Measurements from ENCODE around the gene CACNA1D.
"Not testable (repeated sequence)": the region's sequence is repeated elsewhere in the genome, so short reads cannot be mapped to it uniquely, and the experiment has no call there.

Gene CACNA1D

DNA sequence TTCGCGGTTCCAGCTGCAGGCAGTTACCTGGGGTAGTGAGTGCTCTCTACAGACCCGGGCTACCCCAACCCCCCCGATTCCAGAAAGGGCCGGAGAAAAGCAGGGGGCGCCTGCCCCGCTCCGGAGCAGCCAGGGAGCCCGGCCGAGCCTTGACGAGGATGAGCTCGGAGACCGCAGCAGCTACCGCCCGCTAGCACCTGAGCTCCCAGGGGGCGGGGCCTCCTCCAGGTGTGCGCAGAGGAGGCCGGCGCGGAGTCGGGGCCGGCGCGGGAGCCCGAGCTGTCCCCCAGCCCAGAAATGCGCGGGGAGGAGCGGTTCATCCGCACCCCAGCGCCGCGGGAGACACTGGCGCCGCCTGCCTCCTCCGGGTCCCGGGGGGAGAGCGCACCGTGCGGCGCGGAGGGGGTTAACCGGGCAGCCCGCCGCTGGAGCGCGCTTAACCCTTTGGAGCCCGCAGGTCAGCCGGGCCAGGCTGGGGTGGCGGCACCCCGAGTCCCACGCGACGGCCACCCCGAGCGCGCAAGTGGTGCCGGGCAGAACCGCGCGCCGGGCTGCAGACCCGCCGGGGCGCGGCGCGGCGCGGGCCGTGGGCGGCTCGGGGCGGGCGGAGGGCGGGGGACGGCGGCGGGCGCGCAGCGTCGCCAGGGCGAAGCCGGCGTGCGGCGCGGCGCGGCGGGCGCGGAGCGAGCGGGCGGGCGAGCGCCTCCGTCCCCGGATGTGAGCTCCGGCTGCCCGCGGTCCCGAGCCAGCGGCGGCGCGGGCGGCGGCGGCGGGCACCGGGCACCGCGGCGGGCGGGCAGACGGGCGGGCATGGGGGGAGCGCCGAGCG lies at the start of gene CACNA1D:
Gene CACNA1D, plus strand, starts transcription at position 649 of the 829 bp plus-strand sequence. CDS start 556 bp downstream, outside the sequence.
- Histone ChIP-seq H3K4me3 (peak within 1 kb of the TSS; percentile 29 to 64 (median 53)), H3K27ac (peak within 1 kb of the TSS in 2 of 21 experiments; percentile 52 to 63)

DNA sequence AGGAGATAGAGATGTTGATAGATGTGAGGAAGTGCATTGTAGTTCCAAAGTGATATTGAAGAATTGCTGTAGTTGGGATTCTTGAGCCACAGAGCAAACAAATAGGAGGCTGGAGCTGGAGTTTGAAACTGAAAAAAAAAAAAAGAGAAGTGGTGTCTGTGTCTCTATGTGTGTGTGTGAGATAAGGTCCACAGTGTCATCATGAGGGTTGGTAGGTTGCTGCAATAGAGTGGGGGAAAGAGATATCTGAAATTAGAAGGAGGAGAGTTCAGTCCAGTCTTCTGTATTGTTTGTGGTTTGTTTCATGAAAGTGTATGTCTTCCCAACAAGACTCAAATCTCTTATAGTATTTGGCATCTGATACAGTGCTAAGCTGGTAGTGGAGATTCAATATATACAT lies 37.3 kb upstream of the CACNA1D start:
- H3K4me3 ChIP-seq, result no peak overlapping the region
- no peak overlapping the region for H3K27ac ChIP-seq

DNA sequence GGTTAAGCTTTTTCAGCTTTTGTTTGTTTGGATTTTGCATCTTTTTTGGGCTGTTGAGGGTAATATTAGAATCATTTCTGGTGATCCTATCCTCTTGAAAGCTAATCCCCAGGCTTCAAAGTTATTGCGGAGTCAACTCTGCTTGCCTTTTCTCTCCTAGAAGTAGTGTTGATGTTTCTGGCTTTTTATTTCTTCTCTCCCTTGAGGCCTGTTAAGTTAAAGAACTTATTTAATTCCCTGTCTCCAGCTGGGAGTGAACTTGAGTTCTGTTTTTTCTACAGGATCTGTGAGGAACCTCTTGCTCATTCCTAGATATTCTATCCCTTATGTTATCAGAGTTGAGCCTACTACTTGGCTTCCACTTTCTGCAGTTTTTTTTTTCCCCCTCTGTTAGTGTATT lies 34.1 kb upstream of the CACNA1D start:
- no peak overlapping the region for H3K4me3 ChIP-seq
- no peak overlapping the region for H3K27ac ChIP-seq

DNA sequence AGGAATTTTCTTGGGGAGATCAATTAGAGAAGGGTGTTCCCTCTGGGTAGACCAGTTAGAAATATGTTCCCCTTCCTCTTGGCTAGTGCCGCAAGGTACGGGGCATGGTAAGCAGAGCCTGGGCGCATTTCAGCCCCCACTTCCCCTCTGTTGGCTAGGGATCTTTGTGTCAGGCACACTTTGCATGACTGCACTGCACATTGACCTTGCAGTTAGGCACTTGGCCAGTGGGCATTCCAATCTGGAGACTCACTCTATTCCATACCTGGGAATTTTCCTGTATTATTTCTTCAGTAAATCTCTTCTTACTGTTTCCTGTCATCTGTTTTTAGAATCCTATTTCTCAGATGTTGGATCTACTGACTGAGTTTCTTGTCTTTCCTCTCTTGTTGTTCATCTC lies 30.0 kb upstream of the CACNA1D start:
- no peak overlapping the region for H3K4me3 ChIP-seq
- H3K27ac ChIP-seq, result no peak overlapping the region

DNA sequence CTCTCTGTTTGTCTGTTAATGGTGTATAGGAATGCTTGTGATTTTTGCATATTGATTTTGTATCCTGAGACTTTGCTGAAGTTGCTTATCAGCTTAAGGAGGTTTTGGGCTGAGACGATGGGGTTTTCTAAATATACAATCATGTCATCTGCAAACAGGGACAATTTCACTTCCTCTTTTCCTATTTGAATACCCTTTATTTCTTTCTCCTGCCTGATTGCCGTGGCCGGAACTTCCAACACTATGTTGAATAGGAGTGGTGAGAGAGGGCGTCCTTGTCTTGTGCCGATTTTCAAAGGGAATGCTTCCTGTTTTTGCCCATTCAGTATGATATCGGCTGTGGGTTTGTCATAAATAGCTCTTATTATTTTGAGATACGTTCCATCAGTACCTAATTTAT lies 24.7 kb upstream of the CACNA1D start:
- H3K4me3 ChIP-seq, H3K27ac ChIP-seq: not testable (repeated sequence)

DNA sequence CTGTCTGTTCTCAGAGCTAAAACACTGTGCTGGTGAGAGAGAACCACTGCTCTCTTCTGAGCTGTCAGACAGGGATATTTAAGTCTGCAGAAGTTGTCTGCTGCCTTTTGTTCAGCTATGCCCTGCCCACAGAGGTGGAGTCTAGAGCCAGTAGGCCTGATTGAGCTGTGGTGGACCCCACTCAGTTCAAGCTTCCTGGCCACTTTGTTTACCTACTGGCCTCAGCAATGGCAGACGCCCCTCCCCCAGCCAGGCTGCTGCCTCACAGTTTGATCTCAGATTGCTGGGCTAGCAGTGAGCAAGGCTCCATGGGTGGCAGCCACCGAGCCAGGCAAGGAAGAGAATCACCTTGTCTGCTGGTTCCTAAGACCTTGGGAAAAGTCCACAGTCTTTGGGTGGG lies 21.0 kb upstream of the CACNA1D start:
- H3K27ac ChIP-seq, result no peak overlapping the region
- H3K4me3 ChIP-seq, result no peak overlapping the region

DNA sequence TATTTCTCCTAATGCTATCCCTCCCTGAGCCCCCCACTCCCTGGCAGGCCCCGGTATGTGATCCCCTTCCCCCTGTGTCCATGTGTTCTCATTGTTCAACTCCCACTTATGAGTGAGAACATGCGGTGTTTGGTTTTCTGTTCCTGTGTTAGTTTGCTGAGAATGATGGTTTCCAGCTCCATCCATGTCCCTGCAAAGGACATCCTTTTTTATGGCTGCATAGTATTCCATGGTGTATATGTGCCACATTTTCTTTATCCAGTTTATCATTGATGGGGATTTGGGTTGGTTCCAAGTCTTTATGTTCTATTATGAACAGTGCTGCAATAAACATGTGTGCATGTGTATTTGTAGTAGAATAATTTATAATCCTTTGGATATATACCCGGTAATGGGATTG lies 18.0 kb upstream of the CACNA1D start:
- not testable (repeated sequence) for H3K4me3 ChIP-seq, H3K27ac ChIP-seq

DNA sequence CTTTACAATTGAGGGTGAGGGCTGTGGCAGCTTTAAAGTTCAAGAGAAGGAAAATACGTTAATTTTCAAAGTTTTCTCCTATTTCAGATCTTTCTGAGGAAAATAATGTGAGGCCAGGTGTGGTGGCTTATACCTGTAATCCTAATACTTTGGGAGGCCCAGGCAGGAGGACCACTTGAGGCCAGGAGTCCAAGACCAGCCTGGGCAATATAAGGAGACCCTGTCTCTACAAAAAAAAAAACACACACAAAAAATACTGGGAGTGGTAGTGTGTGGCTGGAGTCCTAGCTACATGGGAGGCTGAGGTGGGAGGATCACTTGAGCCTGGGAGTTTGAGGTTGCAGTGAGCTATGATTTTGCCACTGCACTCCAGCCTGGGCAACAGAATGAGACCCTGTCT lies 16.7 kb upstream of the CACNA1D start:
- H3K27ac ChIP-seq, H3K4me3 ChIP-seq: not testable (repeated sequence)

DNA sequence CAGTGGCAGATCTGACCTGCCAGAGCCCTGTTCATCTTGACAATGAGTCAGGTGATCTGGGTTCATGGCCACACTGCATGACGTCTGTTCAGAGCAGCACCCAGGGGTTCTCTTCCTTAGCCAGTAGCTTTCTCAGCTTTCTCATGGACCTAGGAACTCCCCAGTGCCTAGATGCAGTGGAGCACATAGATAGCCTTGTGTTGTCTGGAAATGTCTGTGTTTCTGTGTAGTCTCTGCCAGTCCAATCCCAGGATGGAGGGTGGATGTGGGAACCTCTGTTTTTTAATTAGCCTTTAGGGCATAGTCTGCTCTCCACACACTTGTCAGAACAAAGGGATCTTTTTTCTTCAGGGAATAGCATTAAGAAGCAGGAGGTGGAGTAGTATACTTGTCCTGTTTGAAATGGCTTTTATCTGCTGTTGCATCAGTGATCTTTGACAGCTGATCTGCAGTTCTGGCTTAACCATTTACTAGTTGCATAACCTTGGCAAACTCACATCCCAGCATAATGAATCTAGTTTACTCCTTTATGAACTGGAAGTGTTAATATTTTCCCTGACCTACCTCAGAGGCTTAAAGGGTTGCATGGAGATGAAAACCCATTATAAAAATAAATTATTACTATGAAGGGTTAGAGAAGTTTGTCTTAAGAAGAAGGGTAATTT lies 16.1 kb upstream of the CACNA1D start:
- no peak overlapping the region for H3K4me3 ChIP-seq

DNA sequence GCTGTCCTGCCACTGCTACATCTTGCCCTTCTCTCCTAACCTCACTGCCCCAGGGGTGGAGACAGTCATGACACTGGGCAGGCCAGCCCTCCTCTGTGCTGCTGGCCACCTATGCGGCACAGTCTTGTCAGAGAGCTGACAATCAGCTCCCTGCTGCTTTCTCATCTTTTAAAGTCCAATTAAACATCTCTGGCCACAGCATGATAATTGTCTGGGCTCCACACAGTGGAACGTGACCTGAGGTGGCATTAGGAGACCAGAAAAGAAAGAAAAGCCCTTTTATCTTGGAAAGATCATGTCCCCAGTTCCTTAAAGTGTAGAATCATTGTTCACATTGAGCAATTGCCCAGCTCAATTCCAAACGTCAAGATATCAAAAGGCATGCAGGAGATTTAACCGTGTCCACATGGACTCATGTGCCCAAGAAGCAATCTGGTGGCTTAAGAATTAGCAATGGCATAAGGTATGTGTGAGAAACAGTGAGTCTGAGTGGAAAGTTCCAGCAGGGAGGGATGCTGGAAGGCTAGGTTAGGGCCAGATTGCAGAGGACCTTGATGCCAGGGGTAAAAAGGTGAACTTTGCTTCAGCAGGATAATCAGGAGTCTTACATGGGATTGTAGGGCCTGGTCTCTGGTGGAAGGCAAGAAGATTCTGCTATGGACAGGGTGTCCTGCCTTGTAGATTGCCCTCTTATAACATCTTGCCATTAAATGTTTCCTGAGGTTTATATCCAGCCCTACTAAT lies 15.3 kb upstream of the CACNA1D start:
- Histone ChIP-seq H3K27ac (no peak overlapping the region), H3K4me3 (no peak overlapping the region)

More for the DNA sequence above, 16.1 kb upstream of the CACNA1D start:
- no peak overlapping the region for H3K27ac ChIP-seq

DNA sequence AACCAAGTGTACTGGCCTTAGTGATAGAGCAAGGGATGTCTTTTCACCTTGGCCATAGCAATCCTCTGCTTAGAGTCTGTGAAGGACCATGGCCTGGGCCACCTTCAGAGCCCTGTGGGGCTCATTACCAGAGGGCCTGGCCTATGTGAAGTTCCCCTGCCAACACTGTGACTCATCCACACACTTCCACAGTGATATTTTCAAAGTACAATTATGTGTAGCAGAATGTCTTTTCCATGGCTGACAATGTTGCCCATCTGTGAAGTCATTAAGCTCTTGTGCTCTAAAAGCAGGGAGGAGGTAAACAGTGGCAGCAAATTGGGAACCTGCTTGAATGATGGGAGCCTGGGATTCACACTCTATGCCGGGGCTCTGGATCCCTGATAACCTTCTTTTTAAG lies 12.2 kb upstream of the CACNA1D start:
- no peak overlapping the region for H3K27ac ChIP-seq
- H3K4me3 ChIP-seq, result no peak overlapping the region

DNA sequence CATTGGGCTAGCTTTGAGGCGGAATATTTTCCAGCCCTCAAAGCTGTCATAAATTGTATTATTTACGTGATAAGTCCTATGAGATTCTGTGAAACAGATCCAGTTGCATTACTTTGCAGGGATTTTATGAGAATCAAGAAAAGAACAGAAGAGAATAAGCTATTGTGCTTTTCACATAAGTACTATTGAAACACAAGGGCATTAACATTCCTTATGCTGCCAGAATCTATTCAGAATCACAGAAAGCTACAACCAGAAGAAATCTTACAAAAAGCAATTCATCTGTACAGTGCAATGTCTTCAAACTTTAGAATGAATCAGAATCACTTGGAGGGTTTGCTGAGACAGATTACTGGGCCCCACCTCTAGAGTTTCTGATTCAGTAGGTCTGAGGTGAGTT lies 10.6 kb upstream of the CACNA1D start:
- no peak overlapping the region for H3K4me3 ChIP-seq
- no peak overlapping the region for H3K27ac ChIP-seq

DNA sequence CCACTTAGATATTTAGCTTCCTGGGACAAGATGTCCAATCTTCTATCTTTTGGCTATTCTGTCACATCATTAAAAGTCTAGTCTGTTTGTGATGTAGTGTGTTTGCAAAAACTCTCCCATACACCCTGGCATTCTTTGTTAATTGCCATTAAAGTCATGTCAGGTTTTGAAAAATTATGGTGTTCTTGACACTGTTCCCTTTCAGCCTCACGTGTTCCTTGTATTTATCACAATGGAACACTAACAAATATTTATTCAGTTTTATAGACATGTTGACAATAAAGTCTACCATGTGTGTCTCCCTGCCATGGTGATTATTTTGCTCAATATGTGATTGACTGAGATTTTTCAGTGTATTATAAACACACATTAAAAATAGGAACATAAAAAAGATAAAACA lies 9.4 kb upstream of the CACNA1D start:
- Histone ChIP-seq H3K4me3 (no peak overlapping the region), H3K27ac (no peak overlapping the region)

DNA sequence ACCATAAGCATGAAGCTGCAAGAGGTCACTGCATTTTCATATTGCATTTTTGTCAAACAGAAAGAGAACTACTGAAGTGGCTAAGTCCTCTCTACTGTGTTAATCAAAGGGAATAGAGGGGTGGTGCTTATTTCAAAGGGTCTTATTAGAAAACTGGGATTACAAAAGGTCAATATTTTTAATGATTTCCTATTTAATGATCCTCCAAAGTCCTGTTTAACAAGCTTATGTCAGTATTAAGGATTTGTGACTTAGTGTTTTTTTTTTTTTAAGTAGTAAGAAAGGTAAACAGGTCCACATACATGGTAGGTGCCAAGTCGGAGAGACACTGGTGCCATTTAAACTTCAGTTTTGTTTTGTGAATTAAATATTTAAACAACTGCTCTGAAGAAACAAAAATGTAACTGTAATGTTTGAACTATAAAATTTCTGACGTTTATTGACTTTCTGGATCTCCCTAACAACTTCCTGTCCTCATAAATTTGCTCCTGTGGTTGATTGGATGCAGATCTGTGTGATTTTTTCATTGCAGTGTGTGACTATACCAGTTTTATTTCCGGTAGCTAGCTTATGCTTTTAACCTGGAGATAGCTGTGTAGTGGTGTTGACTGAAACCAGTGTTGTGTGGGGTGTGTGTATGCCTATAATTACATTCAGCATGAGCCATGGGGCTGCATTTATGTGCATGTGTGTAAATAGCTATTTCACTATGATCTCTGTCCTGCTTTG lies 8.6 kb upstream of the CACNA1D start:
- no peak overlapping the region for H3K27ac ChIP-seq
- H3K4me3 ChIP-seq, result no peak overlapping the region

DNA sequence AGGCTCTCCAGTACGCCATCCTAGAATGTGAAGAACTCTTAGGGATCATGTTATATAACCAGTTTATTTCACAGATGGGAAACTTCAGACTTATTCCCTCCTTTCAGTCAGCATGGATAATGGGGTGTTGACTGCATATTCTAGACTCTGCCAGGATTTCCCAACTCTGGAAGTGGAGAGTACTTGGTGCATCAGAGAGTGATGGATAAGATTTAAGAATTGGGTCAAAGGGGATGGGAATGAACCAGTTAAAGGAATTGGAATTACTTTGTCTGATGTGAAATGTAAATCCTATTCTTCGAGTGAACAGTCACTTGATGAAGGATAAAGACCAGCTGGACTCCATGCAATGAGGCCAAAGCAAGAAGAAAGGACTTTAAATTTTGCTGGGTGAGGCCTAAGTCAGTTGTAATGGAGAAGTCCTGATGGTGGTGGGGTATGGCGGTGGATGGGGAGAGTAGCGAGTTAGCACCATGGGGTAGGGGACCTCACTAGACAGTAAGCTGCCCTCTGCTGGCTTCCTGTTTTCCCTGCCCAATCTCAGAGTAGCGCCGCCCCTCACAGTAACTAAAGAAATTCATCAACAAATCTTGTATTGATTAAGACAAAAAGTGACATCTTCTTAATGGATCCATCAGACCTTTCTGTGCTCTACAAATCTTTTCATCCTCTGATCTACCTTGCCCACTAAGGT lies 7.3 kb upstream of the CACNA1D start:
- Histone ChIP-seq H3K27ac (no peak overlapping the region), H3K4me3 (no peak overlapping the region)

DNA sequence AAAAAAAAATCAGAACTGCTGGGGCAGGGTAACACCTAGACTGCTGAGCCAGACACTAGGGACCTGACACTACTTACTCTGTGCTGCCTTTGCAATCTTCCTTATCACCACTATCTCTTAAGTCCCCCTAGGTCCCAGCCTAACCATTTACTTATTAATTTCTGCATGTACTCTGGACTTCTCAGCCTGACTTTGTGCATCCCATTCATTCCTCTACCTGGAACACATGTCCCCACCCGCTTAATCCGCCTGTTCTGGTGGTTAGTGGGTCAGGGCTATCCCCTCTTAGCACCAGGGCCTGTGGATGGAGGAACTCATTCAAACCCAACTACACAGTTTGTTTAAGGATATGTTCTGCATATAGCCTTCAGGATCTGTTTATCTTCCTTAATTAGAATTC lies 5.0 kb upstream of the CACNA1D start:
- no peak overlapping the region for H3K27ac ChIP-seq

DNA sequence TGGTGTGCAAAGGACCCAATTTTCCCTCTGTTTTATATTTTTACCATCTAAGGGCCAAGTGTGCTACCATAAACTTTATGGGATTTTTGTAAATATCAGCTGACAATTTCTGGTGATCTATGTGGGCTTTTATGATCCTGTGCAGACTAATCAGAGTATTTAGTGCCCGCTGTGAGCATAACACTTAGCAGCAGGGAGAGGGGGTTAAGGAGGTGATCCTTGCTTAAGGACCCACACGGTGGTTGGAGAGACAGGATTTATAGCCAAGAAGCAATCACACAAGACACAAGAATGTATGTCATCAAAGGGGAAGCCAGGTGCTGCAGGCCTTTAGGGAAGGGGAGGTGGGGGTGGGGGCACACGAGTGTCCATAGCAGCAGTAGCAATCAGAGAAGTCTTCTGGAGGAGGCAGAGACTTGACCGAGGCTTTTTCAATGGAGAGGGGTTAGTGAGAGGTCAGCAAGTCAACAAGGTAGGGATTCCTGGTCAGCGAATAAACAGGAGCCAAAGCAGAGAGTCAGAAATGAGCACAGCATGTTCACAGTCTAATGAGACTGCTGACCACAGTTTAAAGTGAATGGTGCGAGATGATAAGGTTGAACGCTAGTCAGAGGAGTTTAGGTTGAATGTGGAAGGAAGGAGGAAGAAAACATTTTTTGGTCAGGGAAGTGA lies 4.5 kb upstream of the CACNA1D start:
- Histone ChIP-seq H3K4me3 (no peak overlapping the region), H3K27ac (no peak overlapping the region)

More for the DNA sequence above, 5.0 kb upstream of the CACNA1D start:
- H3K4me3 ChIP-seq, result no peak overlapping the region

DNA sequence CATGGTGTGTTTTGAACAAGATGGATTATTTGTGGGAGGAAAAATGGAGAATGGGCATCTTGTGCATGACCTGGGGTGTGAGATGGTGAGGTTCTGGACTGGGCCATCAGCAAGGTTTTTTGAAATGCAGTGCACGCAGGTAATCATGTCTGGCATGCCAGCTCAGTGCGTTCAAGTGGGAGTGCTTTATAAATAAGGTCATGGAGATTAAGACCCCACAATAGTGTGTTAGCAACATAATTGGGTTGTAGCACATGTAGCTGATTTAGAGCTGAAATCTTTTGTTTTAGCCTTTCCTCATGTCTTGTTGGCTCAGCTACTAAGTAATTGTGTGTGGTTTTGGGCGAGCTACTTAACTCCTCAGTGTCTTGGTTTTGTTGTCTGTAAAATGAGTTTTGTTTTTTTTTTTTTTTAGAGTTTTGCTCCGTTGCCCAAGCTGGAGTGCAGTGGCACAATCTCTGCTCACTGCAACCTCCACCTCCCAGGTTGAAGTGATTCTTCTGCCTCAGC lies 3.9 kb upstream of the CACNA1D start:
- no peak overlapping the region for H3K27ac ChIP-seq
- H3K4me3 ChIP-seq, result no peak overlapping the region

DNA sequence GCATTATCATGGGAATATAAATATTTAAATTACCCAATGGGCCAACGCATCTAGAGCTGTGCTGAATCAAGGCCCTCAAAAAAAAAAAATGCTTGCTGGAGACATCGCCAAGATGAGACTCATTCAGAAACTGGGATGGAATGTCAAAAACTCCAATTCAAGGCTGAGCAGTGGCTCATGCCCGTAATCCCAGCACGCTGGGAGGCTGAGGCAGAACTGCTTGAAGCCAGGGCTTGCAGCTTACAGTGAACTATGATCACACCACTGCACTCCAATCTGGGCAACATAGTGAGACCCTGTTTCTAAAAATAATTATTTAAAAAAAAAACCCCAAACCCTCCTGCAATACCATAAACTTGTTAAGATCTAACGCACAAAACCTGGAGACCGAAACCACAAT lies 3.1 kb upstream of the CACNA1D start:
- no peak overlapping the region for H3K27ac ChIP-seq
- no peak overlapping the region for H3K4me3 ChIP-seq

All from skin epidermis (tissue), 12 donors.